CD4-positive, alpha-beta memory T cell (primary cell): ENCODE results near the gene PMEPA1. TPM values are rescaled to one million over a fixed set of nuclear protein-coding genes. Genes with fewer than 3 reads are reported as not detected.

Experiments used
- CTCF ChIA-PET: fragments of 350-600 bp; sonication (Branson Sonifier 250); formaldehyde crosslinking; loops from one replicate; lab custom pipeline; 2021; ENCODE audit warnings: inconsistent platforms; ENCODE audit not compliant: partially characterized antibody; lab: Charles Lee
- POLR2A ChIA-PET: fragments of 350-600 bp; sonication (Branson Sonifier 250); formaldehyde crosslinking; loops from one replicate; lab custom pipeline; 2021; ENCODE audit not compliant: partially characterized antibody; lab: Charles Lee
- DNase-seq, 5 donors: peaks; one replicate each; pipeline versions ENCODE4 v3.0.0 to v3.0.0-alpha.2; 2020 to 2022; ENCODE audit warnings: mixed read lengths in 1 of 5
- H3K27ac ChIP-seq: one replicate; pipeline ENCODE4 v1.7.0; 2013; ENCODE audit warnings: low read depth, low read length
- H3K27me3 ChIP-seq: 2 replicates; pipeline ENCODE4 v1.7.0; 2013; ENCODE audit warnings: mild to moderate bottlenecking, low read length, moderate library complexity; ENCODE audit not compliant: insufficient read depth
- H3K36me3 ChIP-seq: 2 replicates; pipeline ENCODE4 v1.7.0; 2013; ENCODE audit warnings: mild to moderate bottlenecking, low read length, moderate library complexity; ENCODE audit not compliant: insufficient read depth
- H3K4me1 ChIP-seq: 2 replicates; pipeline ENCODE4 v1.7.0; 2013; ENCODE audit warnings: mild to moderate bottlenecking, low read length, moderate library complexity; ENCODE audit not compliant: insufficient read depth
- H3K4me3 ChIP-seq, 2 donors: one replicate each; pipeline ENCODE4 v1.7.0; 2013; ENCODE audit warnings: low read length in 2 of 2, mild to moderate bottlenecking in 1 of 2
- H3K9me3 ChIP-seq, 2 donors: one replicate each; pipeline ENCODE4 v1.7.0; 2013; ENCODE audit warnings: low read length in 2 of 2, control low read depth in 1 of 2; ENCODE audit not compliant: control insufficient read depth in 1 of 2
- H3K27ac Mint-ChIP-seq, 7 donors: one replicate each; pipeline ENCODE4 v1.8.0; 2020 to 2021; ENCODE audit warnings: mixed read lengths in 7 of 7, mild to moderate bottlenecking in 6 of 7, inconsistent platforms in 3 of 7, moderate library complexity in 3 of 7
- H3K27me3 Mint-ChIP-seq, 2 donors: one replicate each; pipeline ENCODE4 v1.8.0; 2020 to 2021; ENCODE audit warnings: mixed read lengths in 2 of 2
- H3K36me3 Mint-ChIP-seq, 2 donors: one replicate each; pipeline ENCODE4 v1.8.0; 2020 to 2021; ENCODE audit warnings: mixed read lengths in 2 of 2, inconsistent platforms in 1 of 2, mild to moderate bottlenecking in 1 of 2
- H3K4me1 Mint-ChIP-seq, 4 donors: one replicate each; pipeline ENCODE4 v1.8.0; 2020 to 2021; ENCODE audit warnings: mixed read lengths in 4 of 4, mild to moderate bottlenecking in 1 of 4
- H3K4me3 Mint-ChIP-seq, 8 donors: one replicate each; pipeline ENCODE4 v1.8.0; 2020 to 2021; ENCODE audit warnings: mixed read lengths in 8 of 8, mild to moderate bottlenecking in 7 of 8, moderate library complexity in 6 of 8, inconsistent platforms in 3 of 8
- H3K9me3 Mint-ChIP-seq, 8 donors: one replicate each; pipeline ENCODE4 v1.8.0; 2020 to 2021; ENCODE audit warnings: mixed read lengths in 8 of 8, mild to moderate bottlenecking in 5 of 8, inconsistent platforms in 3 of 8, moderate library complexity in 1 of 8
- intact Hi-C: fragments of 100-400 bp; cut with micrococcal nuclease; formaldehyde crosslinking; loops from one replicate; pipeline ENCODE4 v1.15.1; 2023
- polyA plus RNA-seq, 2 donors: library from polyadenylated mRNA; unstranded; fragments of 300-500 nt; fragmentation: Illumina TruSeq; gene quantifications; one replicate each; pipeline ENCODE4 v1.2.3, GENCODE V29; 2021
- total RNA-seq, 2 experiments: library from RNA; stranded (reverse); gene quantifications; one replicate each; pipeline ENCODE4 v1.2.3, GENCODE V29; 2021

The PMEPA1 gene
- total and polyA plus RNA-seq, 4 experiments from 2014 or later, result 1.2 to 8.9 (median 5.5) TPM

DNA sequence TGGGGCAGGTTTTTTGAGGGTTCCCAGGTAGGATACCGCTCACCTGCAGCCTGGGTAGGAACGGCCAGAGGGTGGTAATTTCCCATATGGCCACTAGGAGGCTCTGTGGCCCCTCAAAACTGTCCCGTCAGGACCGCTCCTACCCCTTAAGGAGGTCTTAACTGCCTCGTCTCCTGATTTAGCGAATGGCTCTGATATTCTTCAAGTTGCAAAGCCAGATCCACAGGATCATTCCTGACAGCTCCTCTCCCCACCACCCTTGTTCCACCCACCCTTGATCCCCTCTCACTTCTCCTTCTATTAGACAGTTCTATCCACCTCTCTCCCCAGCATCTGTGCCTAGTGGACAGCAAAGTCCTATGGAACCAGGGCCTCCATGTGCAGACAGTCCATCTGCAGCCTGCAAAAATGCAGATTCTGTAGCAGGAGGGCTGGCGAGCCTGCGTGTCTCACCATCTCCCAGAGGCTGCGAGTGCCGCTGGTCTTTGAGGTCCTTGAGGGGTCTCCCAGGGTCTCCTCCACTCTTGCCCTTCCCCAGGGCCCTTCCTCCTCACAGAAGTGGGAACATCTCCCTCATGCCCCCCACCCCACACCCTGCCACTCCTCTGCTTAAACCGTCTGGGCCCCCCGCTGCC is 55.3 kb downstream of the PMEPA1 start:
- H3K27me3 Mint-ChIP-seq, result peaks cover 0 to 3% of the 10 kb centered on the region in 2 donors
- H3K9me3 ChIP-seq, result no peaks in the 10 kb centered on the region
- H3K4me3 ChIP-seq, result no peak overlapping the region
- H3K4me3 Mint-ChIP-seq, result peak overlapping the region in 2 of 8 donors; percentile 6 to 39
- H3K27ac Mint-ChIP-seq, result peak overlapping the region in 2 of 7 donors; percentile 76 to 80
- H3K4me1 ChIP-seq, result peaks cover 17% of the 10 kb centered on the region
- no peaks in the 10 kb centered on the region for H3K9me3 Mint-ChIP-seq
- ChIA-PET CTCF (interaction anchor here (0.6 to 4.6 kb wide), 16 partner anchors 13 to 552 kb away, joined by 3 to 42 read pairs (median 5); partner anchors contain the start of gene ZBP1), POLR2A (interaction anchor here (1.2 kb wide), 2 partner anchors 26 to 35 kb away, joined by 4 to 9 read pairs; partner anchors contain the start of gene ZBP1)
- no peaks in the 10 kb centered on the region for H3K27me3 ChIP-seq
- DNase-seq, result peak in 4 of 5 donors; percentile 45 to 55 (median 50)
- no peaks in the 10 kb centered on the region for H3K36me3 Mint-ChIP-seq
- intact Hi-C loops, result loop anchor here (1.0 to 2.0 kb wide), 3 partner anchors 32 to 555 kb away; no protein-coding TSS in a partner anchor
- peaks cover 13 to 29% (median 21%) of the 10 kb centered on the region in 4 donors for H3K4me1 Mint-ChIP-seq
- no peak overlapping the region for H3K27ac ChIP-seq
- no peaks in the 10 kb centered on the region for H3K36me3 ChIP-seq

DNA sequence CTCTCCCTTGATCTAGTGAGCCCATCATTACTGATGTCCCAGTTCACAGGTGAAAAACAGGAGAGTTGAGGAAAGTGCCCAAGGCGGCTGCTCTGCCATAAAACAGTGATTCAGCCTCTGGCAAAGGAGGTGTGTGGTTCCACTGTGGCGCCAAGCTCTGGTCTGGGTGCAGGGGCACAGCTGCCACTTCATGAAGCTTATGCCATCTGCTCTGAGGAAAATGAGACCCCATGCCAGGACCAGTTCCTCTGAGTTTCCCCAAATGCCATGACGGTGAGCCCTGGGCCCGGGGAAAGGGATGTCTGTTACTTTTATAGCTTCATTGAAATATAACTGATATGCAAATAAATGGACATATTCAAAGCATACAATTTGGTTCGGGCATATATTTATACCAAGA is 55.9 kb downstream of the PMEPA1 start:
- Histone ChIP-seq H3K4me1 (peaks cover 17% of the 10 kb centered on the region), H3K4me3 (no peak overlapping the region), H3K36me3 (no peaks in the 10 kb centered on the region), H3K9me3 (no peaks in the 10 kb centered on the region), H3K27me3 (no peaks in the 10 kb centered on the region), H3K27ac (no peak overlapping the region)
- no peak overlapping the region for H3K27ac Mint-ChIP-seq
- no peak overlapping the region for H3K4me3 Mint-ChIP-seq
- H3K36me3 Mint-ChIP-seq, result no peaks in the 10 kb centered on the region
- no peak for DNase-seq
- no peaks in the 10 kb centered on the region for H3K9me3 Mint-ChIP-seq
- POLR2A ChIA-PET, result interaction anchor here (1.2 kb wide), 2 partner anchors 26 to 34 kb away, joined by 4 to 9 read pairs; partner anchors contain the start of gene ZBP1
- H3K4me1 Mint-ChIP-seq, result peaks cover 13 to 28% (median 19%) of the 10 kb centered on the region in 4 donors
- intact Hi-C loops, result loop anchor here (1.0 to 2.0 kb wide), 3 partner anchors 31 to 555 kb away; no protein-coding TSS in a partner anchor
- CTCF ChIA-PET, result interaction anchor here (0.8 to 4.6 kb wide), 14 partner anchors 13 to 525 kb away, joined by 3 to 42 read pairs (median 6); partner anchors contain the start of gene ZBP1
- H3K27me3 Mint-ChIP-seq, result peaks cover 0 to 3% of the 10 kb centered on the region in 2 donors

DNA sequence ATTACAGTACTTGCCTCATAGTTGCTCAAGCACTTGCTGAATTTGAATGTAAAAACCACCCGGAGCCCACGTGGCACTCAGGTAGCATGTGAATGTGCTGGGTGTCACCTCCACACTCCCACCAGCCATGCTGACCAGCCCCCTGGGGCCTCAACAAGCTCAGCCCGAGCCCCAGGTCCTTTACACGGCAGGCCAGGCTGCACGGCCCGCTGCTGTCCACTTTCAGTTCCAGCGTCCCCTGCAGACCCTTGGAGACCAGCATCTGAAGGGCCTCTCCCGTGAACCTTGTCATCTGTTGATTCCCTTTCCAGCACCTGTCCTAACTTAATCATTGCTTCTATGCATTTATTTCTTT is 56.3 kb downstream of the PMEPA1 start:
- Mint-ChIP-seq H3K27me3 (peaks cover 0 to 3% of the 10 kb centered on the region in 2 donors), H3K27ac (no peak overlapping the region), H3K9me3 (no peaks in the 10 kb centered on the region), H3K4me3 (no peak overlapping the region), H3K36me3 (no peaks in the 10 kb centered on the region), H3K4me1 (peaks cover 13 to 24% (median 18%) of the 10 kb centered on the region in 4 donors)
- ChIA-PET POLR2A (interaction anchor here (1.2 to 1.6 kb wide), 3 partner anchors 24 to 34 kb away, joined by 4 to 9 read pairs (median 5); partner anchors contain the start of gene ZBP1), CTCF (interaction anchor here (0.8 to 4.6 kb wide), 13 partner anchors 12 to 526 kb away, joined by 3 to 42 read pairs (median 8); partner anchors contain the start of gene ZBP1)
- no peak for DNase-seq
- H3K9me3 ChIP-seq, result no peaks in the 10 kb centered on the region
- intact Hi-C loops, result no loop called here
- no peak overlapping the region for H3K27ac ChIP-seq
- H3K27me3 ChIP-seq, result no peaks in the 10 kb centered on the region
- H3K4me3 ChIP-seq, result no peak overlapping the region
- H3K4me1 ChIP-seq, result peaks cover 15% of the 10 kb centered on the region
- no peaks in the 10 kb centered on the region for H3K36me3 ChIP-seq

DNA sequence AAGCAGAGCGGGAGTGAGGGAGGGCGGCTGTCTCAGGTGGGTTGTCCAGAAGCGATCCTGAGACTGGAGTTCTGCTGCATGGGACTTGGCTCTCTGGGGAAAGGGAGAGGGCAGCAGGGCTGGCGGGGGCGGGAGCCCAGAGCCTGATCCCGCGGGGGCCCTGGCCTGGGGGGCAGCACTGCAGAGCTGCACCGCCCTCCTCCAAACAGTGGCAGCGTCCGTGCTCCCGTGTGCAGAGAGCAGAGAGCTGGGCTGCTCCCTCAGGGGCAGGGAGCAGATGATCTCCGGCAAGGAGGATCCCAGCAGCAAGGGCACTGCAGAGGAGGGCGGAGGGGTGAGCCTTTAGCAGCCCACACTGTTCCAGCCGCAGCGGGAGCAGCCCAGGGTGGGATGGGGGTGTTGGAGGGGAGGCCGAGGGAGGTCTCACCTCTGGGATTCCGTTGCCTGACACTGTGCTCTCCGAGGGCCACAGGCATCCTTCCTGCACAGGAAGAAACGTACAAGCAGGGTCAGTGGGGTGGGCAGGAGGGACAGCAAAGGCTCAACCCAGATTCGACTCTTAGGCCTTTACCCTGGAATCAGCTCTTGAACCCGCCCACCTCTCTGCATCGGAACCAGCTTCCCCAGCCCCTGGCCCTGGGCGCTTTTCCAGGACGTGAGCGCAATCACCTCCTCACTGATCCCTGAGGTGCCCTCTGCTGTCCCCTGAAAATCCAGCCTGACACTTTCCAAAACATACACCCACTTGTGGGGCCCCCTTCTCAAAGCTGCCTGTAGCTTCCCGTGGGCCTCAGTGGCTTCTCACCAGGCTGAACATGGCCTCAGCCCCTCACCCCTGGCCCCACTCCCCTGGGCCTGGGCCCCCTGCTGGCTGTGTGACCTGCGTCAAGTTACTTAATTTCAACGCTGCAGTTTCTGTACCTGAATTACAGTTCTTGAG is 56.9 kb downstream of the PMEPA1 start:
- ChIA-PET POLR2A (interaction anchor here (1.6 kb wide), 1 partner anchor 23 kb away, joined by 5 read pairs; no protein-coding TSS in a partner anchor), CTCF (interaction anchor here (1.1 to 4.6 kb wide), 9 partner anchors 24 to 526 kb away, joined by 3 to 42 read pairs (median 18); partner anchors contain the start of gene ZBP1)
- no peak for DNase-seq
- H3K9me3 ChIP-seq, result no peaks in the 10 kb centered on the region
- H3K27me3 ChIP-seq, result no peaks in the 10 kb centered on the region
- Mint-ChIP-seq H3K9me3 (no peaks in the 10 kb centered on the region), H3K27me3 (peaks cover 0 to 3% of the 10 kb centered on the region in 2 donors), H3K4me3 (no peak overlapping the region), H3K36me3 (no peaks in the 10 kb centered on the region), H3K4me1 (peaks cover 7 to 18% (median 12%) of the 10 kb centered on the region in 4 donors), H3K27ac (no peak overlapping the region)
- no peak overlapping the region for H3K27ac ChIP-seq
- H3K36me3 ChIP-seq, result no peaks in the 10 kb centered on the region
- H3K4me3 ChIP-seq, result no peak overlapping the region
- H3K4me1 ChIP-seq, result peaks cover 9% of the 10 kb centered on the region
- intact Hi-C loops, result no loop called here

DNA sequence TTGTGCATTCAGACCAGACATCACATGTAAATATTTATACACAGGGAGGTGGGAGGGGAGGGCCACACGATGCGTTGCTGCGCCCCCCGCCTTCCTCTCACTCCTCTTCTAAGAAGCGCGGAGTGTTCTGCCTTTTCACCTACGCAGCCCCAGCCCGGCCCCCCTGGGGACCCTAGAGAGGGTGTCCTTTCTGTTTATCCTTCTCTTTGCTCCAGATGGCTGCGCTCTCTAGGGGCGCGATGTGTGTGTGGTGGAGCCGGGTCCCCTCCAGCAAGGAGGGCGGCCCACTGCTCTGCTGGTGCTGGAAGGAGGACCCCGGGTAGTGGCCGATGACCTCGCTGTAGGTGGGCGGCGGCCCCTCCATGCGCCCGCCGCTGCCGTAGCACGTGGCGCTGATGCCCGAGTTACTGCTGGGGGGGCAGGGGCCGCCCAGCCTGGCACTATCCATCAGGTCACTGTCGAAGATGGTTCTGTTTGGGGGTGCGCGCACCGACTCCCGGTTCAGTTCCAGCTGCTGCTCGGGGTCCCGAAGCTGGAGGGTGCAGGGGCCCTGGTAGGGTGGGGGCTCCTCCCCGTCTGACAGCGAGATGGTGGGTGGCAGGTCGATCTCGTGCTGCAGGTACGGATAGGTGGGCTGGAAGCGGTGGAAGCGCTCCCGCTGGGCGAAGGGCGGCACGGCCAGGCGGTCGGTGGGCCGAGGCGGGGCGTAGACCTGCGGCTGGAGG is 57.8 kb downstream of the PMEPA1 start:
- ChIA-PET POLR2A (interaction anchor here (1.6 kb wide), 1 partner anchor 22 kb away, joined by 5 read pairs; no protein-coding TSS in a partner anchor), CTCF (interaction anchor here (0.7 to 3.6 kb wide), 4 partner anchors 29 to 556 kb away, joined by 4 to 18 read pairs (median 6); no protein-coding TSS in a partner anchor)
- no peaks in the 10 kb centered on the region for H3K9me3 ChIP-seq
- Mint-ChIP-seq H3K9me3 (no peaks in the 10 kb centered on the region), H3K36me3 (no peaks in the 10 kb centered on the region), H3K4me1 (peaks cover 5 to 10% (median 6%) of the 10 kb centered on the region in 4 donors), H3K27me3 (peaks cover 0 to 3% of the 10 kb centered on the region in 2 donors), H3K4me3 (no peak overlapping the region), H3K27ac (no peak overlapping the region)
- no peak overlapping the region for H3K4me3 ChIP-seq
- H3K27ac ChIP-seq, result no peak overlapping the region
- H3K36me3 ChIP-seq, result no peaks in the 10 kb centered on the region
- intact Hi-C loops, result no loop called here
- H3K4me1 ChIP-seq, result peaks cover under 1% of the 10 kb centered on the region
- no peak for DNase-seq
- no peaks in the 10 kb centered on the region for H3K27me3 ChIP-seq

DNA sequence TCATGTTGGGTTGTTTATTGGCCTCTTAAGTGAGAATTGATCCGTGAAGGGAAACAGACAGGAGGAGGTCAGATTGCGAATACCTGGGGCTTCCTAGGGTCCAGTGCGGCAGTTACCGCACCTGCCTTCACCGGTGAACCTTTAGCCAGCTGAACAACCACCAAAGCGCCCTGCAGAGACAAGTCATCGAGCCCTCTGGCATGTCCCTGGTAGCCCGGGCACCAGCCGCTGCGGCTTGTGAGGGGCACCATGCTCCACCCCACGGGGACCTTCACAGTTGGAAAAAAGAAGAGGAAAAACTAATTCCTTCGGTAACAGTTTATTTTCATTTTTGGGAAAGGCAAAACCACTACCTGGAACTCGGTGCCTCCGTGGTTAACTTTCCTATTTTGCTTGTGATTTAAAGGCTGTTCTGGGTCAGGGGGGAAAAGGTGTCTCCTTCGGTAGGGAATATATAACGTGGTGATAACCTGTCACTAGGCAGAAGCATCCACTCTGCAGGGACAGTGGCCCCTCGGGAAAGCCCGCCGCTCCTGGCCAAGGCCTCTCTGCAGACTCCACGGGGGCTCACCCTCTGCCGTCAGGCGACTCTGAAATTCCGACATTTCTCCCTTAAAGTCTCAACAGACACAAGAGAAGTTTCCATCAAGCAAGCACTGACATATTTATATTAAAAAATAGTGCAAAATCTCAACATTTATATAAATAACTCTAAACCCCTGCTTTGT is 58.9 kb downstream of the PMEPA1 start:
- H3K36me3 ChIP-seq, result no peaks in the 10 kb centered on the region
- peaks cover under 1 to 3% of the 10 kb centered on the region in 2 donors for H3K36me3 Mint-ChIP-seq
- no peaks in the 10 kb centered on the region for H3K27me3 ChIP-seq
- no peak overlapping the region for H3K27ac ChIP-seq
- ChIA-PET POLR2A (interaction anchor here (1.6 kb wide), 1 partner anchor 31 kb away, joined by 4 read pairs; the partner anchor contains the start of gene ZBP1), CTCF (interaction anchor here (0.7 to 1.0 kb wide), 3 partner anchors 28 to 557 kb away, joined by 4 to 7 read pairs (median 5); no protein-coding TSS in a partner anchor)
- peaks cover 0 to 5% (median 2%) of the 10 kb centered on the region in 8 donors for H3K9me3 Mint-ChIP-seq
- no peaks in the 10 kb centered on the region for H3K9me3 ChIP-seq
- peaks cover 5 to 9% (median 5%) of the 10 kb centered on the region in 4 donors for H3K4me1 Mint-ChIP-seq
- intact Hi-C loops, result no loop called here
- H3K4me3 ChIP-seq, result no peak overlapping the region
- no peaks in the 10 kb centered on the region for H3K4me1 ChIP-seq
- H3K27me3 Mint-ChIP-seq, result peaks cover 0 to 6% of the 10 kb centered on the region in 2 donors
- H3K27ac Mint-ChIP-seq, result no peak overlapping the region
- no peak overlapping the region for H3K4me3 Mint-ChIP-seq
- no peak for DNase-seq
